Breast epithelium (tissue), 4 donors: ENCODE measurements around the gene NAALADL2. TPM values are rescaled to one million over a fixed set of nuclear protein-coding genes. Genes with fewer than 3 reads are reported as not detected.

Experiments used
- DNase-seq, 2 donors: peaks; one replicate each; pipeline ENCODE4 v3.0.0-alpha.2; 2019; ENCODE audit warnings: low spot score in 2 of 2
- H3K27ac ChIP-seq, 2 donors: fragments of 200-600 bp; sonication (generic) in 1 of 2; one replicate each; pipeline ENCODE4 v1.5.1; 2016 to 2019; ENCODE audit warnings: mild to moderate bottlenecking in 1 of 2
- H3K27me3 ChIP-seq, 2 donors: fragments of 200-600 bp; sonication (generic) in 1 of 2; one replicate each; pipeline versions ENCODE4 v1.5.1 to v1.6.0; 2017 to 2019; ENCODE audit warnings: control low read depth in 1 of 2, mild to moderate bottlenecking in 1 of 2
- H3K36me3 ChIP-seq: fragments of 200-600 bp; one replicate; pipeline ENCODE4 v1.5.1; 2019
- H3K4me1 ChIP-seq, 2 donors: fragments of 200-600 bp; sonication (generic); one replicate each; pipeline ENCODE4 v1.5.1; 2016 to 2019; ENCODE audit warnings: control low read depth in 1 of 2
- H3K4me3 ChIP-seq, 3 donors: fragments of 200-600 bp; sonication (generic); 1 replicate in 2 of 3; 2 replicates in 1 of 3; pipeline ENCODE4 v1.5.1; 2016 to 2019; ENCODE audit warnings: mild to moderate bottlenecking in 3 of 3, moderate library complexity in 2 of 3
- H3K9me3 ChIP-seq, 2 donors: fragments of 200-600 bp; sonication (generic) in 1 of 2; one replicate each; pipeline ENCODE4 v1.5.1; 2016 to 2019; ENCODE audit warnings: control low read depth in 1 of 2
- POLR2A ChIP-seq: fragments of 450-650 bp; IDR thresholded peaks from one replicate; pipeline ENCODE4 v1.6.1; 2016; ENCODE audit warnings: antibody characterized with exemption, mild to moderate bottlenecking, moderate library complexity
- POLR2AphosphoS5 ChIP-seq, 3 donors: sonication (generic); formaldehyde crosslinking; IDR thresholded peaks; one replicate each; pipeline ENCODE4 v1.6.1; 2017; ENCODE audit warnings: antibody characterized with exemption in 3 of 3
- intact Hi-C: fragments of 100-400 bp; cut with DNase I; formaldehyde crosslinking; loops from one replicate; pipeline ENCODE4 v1.15.1; 2023; ENCODE audit warnings: low total_unique reads
- total RNA-seq, 3 donors: library from RNA; depleted of rRNA; stranded (reverse); fragments of >200 nt; gene quantifications; one replicate each; pipeline ENCODE4 v1.1.0, GENCODE V29; 2016
- TF ChIP-seq, protein P1 (sequence below), 3 donors: fragments of 450-650 bp; IDR thresholded peaks; one replicate each; pipeline ENCODE4 v1.5.1; 2016 to 2017; ENCODE audit warnings: antibody characterized with exemption in 3 of 3, mild to moderate bottlenecking in 3 of 3, moderate library complexity in 3 of 3

The NAALADL2 gene
- total RNA-seq, 3 donors from 2014 or later = 12.0 to 69.5 (median 53.9) TPM

DNA sequence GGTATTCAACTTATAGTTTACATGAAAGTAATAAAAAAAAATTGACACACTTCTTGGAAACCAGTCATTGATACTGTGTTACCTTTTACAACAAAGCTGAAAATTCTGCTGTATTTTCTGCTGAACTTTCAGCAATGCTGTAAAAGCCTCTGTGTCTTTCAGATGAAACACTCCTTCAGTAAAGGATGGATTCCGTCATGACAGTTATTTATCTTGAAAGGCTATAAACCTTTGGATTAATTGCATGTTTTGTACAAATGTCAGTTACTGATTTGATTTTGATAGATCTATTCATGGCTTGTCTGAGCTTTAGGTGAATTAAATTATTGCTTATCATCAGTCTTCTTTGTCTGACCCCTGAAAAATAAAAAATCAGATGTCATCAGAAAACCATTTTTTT, 355.1 kb downstream of the NAALADL2 start:
- H3K36me3 ChIP-seq = no peaks in the 10 kb centered on the region
- H3K4me3 ChIP-seq = no peak overlapping the region
- H3K9me3 ChIP-seq = no peaks in the 10 kb centered on the region
- H3K27ac ChIP-seq = no peak overlapping the region
- intact Hi-C loops = no loop called here
- no peaks in the 10 kb centered on the region for H3K27me3 ChIP-seq
- TF ChIP-seq POLR2AphosphoS5 (IDR thresholded peaks at IDR 0.05) (no peak), POLR2A (no peak)
- TF ChIP-seq, protein P1, sequence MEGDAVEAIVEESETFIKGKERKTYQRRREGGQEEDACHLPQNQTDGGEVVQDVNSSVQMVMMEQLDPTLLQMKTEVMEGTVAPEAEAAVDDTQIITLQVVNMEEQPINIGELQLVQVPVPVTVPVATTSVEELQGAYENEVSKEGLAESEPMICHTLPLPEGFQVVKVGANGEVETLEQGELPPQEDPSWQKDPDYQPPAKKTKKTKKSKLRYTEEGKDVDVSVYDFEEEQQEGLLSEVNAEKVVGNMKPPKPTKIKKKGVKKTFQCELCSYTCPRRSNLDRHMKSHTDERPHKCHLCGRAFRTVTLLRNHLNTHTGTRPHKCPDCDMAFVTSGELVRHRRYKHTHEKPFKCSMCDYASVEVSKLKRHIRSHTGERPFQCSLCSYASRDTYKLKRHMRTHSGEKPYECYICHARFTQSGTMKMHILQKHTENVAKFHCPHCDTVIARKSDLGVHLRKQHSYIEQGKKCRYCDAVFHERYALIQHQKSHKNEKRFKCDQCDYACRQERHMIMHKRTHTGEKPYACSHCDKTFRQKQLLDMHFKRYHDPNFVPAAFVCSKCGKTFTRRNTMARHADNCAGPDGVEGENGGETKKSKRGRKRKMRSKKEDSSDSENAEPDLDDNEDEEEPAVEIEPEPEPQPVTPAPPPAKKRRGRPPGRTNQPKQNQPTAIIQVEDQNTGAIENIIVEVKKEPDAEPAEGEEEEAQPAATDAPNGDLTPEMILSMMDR (IDR thresholded peaks at IDR 0.05) = no peak
- no peak for DNase-seq
- no peaks in the 10 kb centered on the region for H3K4me1 ChIP-seq

DNA sequence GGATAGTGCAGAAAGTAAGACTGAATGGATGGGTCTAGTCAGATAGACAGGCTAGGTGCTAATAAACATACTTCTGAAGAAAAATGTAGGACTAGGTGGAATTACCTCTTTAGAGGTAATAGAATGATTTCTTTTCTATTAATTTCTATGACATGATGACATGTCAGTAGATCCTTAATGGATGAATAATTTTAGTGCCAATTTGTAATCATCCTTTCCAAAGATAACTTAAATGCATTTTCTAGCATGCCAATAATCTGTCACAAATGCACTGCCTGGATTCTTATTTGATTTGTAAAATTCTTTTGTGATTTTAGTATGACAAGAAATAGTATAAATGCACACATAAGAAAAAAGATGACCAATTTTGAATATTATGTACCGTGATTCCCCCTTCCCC, 356.7 kb downstream of the NAALADL2 start:
- intact Hi-C loops = no loop called here
- Histone ChIP-seq H3K4me3 (no peak overlapping the region), H3K4me1 (no peaks in the 10 kb centered on the region), H3K27me3 (no peaks in the 10 kb centered on the region), H3K27ac (no peak overlapping the region), H3K36me3 (no peaks in the 10 kb centered on the region), H3K9me3 (no peaks in the 10 kb centered on the region)
- DNase-seq = no peak
- no peak for TF ChIP-seq POLR2AphosphoS5 (IDR thresholded peaks at IDR 0.05)

DNA sequence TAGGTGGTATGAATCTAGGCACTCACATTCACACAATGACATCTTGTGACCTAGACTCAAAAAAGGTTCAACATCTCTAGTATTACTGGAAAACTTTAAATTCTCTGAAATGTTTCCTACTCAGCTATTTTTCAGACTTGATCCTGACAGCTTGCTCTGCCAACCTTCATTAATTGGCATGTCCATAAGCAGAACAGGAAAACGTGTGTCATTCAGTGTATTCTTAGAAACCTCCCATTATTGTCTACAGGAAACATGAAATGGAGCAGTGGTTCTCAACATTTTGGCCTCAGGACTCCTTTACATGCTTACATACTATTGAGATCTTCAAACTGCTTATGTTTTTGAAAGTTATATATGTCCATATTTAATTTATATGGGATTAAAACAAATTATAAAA, 363.2 kb downstream of the NAALADL2 start:
- Histone ChIP-seq H3K27me3 (no peaks in the 10 kb centered on the region), H3K9me3 (no peaks in the 10 kb centered on the region), H3K4me3 (no peak overlapping the region), H3K4me1 (peaks cover 0 to 3% of the 10 kb centered on the region in 2 donors), H3K27ac (no peak overlapping the region), H3K36me3 (no peaks in the 10 kb centered on the region)
- no peak for DNase-seq
- intact Hi-C loops = no loop called here
- no peak for TF ChIP-seq POLR2A
- no peak for TF ChIP-seq POLR2AphosphoS5 (IDR thresholded peaks at IDR 0.05)
- TF ChIP-seq, protein P1 (IDR thresholded peaks at IDR 0.05) = no peak

DNA sequence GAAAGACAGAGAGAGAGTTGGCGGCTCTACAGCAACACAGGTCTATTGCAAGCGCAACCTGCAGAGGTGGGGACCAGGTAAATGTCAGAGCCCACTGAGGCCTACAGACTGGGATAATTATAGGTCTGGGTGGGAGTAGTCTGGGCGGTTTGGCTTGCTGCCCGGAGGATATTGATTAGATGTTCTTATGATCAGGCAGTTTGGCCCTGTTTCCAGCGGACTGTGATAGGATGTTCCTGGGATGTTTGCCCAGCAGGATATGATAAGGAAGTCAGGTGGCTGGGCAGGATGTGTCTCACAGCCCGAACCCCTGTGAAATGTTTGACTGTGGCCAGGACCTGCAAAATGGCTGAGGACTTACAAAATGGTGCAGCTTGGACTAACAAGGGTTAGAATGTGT, 364.9 kb downstream of the NAALADL2 start:
- TF ChIP-seq POLR2AphosphoS5 (IDR thresholded peaks at IDR 0.05) = no peak
- TF ChIP-seq, protein P1 (IDR thresholded peaks at IDR 0.05) = no peak
- no peak for TF ChIP-seq POLR2A

DNA sequence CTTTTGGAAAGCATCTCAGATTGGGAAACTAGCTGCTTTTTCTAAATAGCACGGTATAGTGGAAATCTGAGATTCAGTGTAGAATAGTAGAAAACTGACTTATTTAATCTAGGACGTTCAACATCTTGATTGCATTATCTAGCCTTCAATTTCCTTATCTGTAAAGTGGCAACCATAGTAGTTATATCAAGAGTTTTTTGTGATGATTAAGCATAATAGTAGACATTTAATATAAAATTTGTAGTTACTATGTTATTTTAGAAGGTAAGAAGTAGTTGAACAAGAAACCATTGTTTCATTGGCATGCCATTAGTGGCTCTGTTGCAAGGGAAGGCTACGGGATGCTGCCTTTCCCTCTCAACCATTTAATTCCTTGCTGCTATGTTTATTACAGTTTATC, 367.3 kb downstream of the NAALADL2 start:
- no peak overlapping the region for H3K4me3 ChIP-seq
- no peak for DNase-seq
- H3K36me3 ChIP-seq = no peaks in the 10 kb centered on the region
- TF ChIP-seq POLR2AphosphoS5 (IDR thresholded peaks at IDR 0.05) (no peak), POLR2A (no peak)
- TF ChIP-seq, protein P1 (IDR thresholded peaks at IDR 0.05) = no peak
- no peaks in the 10 kb centered on the region for H3K27me3 ChIP-seq
- no peak overlapping the region for H3K27ac ChIP-seq
- H3K9me3 ChIP-seq = no peaks in the 10 kb centered on the region
- intact Hi-C loops = no loop called here
- H3K4me1 ChIP-seq = peaks cover 0 to 3% of the 10 kb centered on the region in 2 donors

More for the DNA sequence above, 364.9 kb downstream of the NAALADL2 start:
- DNase-seq = no peak
- H3K9me3 ChIP-seq = no peaks in the 10 kb centered on the region
- intact Hi-C loops = no loop called here
- peaks cover 0 to 3% of the 10 kb centered on the region in 2 donors for H3K4me1 ChIP-seq
- no peaks in the 10 kb centered on the region for H3K27me3 ChIP-seq
- H3K36me3 ChIP-seq = no peaks in the 10 kb centered on the region
- no peak overlapping the region for H3K4me3 ChIP-seq
- H3K27ac ChIP-seq = no peak overlapping the region

DNA sequence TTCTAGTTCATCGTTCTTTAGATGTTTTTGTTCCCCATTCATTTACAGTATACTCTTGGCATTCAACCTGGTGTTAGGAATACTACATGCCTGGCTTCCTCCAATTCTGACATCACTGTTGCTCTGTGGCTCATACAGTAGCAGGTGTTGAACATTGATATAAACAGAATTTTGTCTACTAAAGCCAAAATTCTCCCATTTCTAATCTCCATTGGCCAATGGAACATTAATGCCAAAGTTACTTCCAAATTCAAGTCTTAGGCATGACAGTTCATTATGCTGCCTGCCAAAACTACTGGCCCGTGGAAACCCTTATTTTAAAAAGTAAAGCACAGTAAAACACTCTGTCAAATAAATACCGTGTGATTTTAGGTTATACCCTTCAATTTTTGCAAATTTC, 368.0 kb downstream of the NAALADL2 start:
- intact Hi-C loops = no loop called here
- H3K27me3 ChIP-seq = no peaks in the 10 kb centered on the region
- no peak for TF ChIP-seq POLR2AphosphoS5 (IDR thresholded peaks at IDR 0.05)
- TF ChIP-seq, protein P1 (IDR thresholded peaks at IDR 0.05) = no peak
- no peak for TF ChIP-seq POLR2A
- no peak for DNase-seq
- no peaks in the 10 kb centered on the region for H3K9me3 ChIP-seq
- no peaks in the 10 kb centered on the region for H3K36me3 ChIP-seq
- H3K4me1 ChIP-seq = peaks cover 0 to 3% of the 10 kb centered on the region in 2 donors
- no peak overlapping the region for H3K4me3 ChIP-seq
- H3K27ac ChIP-seq = no peak overlapping the region
